Mesendoderm (in vitro differentiated cells): ENCODE data around the gene FIZ1.
"Not testable (repeated sequence)": the region's sequence is repeated elsewhere in the genome, so short reads cannot be mapped to it uniquely, and the experiment has no call there.

Source experiments
- DNase-seq: peaks from one replicate; pipeline ENCODE4 v3.0.0; 2013
- H2AK5ac ChIP-seq: 2 replicates; pipeline ENCODE4 v1.6.1; 2013; ENCODE audit warnings: low read length, inconsistent platforms
- H2BK120ac ChIP-seq: 2 replicates; pipeline ENCODE4 v1.6.1; 2013; ENCODE audit warnings: low read depth, mild to moderate bottlenecking, low read length, moderate library complexity, mixed read lengths
- H2BK15ac ChIP-seq: replicated peaks from 2 replicates; pipeline ENCODE4 v1.6.1; 2013; ENCODE audit warnings: low read depth, mild to moderate bottlenecking, moderate library complexity
- H2BK5ac ChIP-seq: 2 replicates; pipeline ENCODE4 v1.6.1; 2013; ENCODE audit warnings: low read length, inconsistent platforms
- H3K18ac ChIP-seq: 2 replicates; pipeline ENCODE4 v1.6.1; 2013; ENCODE audit warnings: mild to moderate bottlenecking, low read length, mixed read lengths
- H3K23ac ChIP-seq: one replicate; pipeline ENCODE4 v1.6.1; 2013; ENCODE audit warnings: low read length
- H3K27ac ChIP-seq: 2 replicates; pipeline ENCODE4 v1.5.1; 2013; ENCODE audit warnings: low read depth, mild to moderate bottlenecking, inconsistent platforms, low read length, moderate library complexity
- H3K27me3 ChIP-seq: 2 replicates; pipeline ENCODE4 v1.6.1; 2013; ENCODE audit warnings: low read length, control low read depth, mild to moderate bottlenecking, inconsistent platforms; ENCODE audit not compliant: insufficient read depth, poor library complexity
- H3K36me3 ChIP-seq: 2 replicates; pipeline ENCODE4 v1.6.1; 2013; ENCODE audit warnings: low read length, inconsistent platforms; ENCODE audit not compliant: control insufficient read depth, insufficient read depth
- H3K4ac ChIP-seq: one replicate; pipeline ENCODE4 v1.6.1; 2013; ENCODE audit warnings: low read depth, mild to moderate bottlenecking, low read length, moderate library complexity
- H3K4me1 ChIP-seq: 2 replicates; pipeline ENCODE4 v1.6.1; 2013; ENCODE audit warnings: low read depth, low read length, inconsistent platforms; ENCODE audit not compliant: control insufficient read depth
- H3K4me2 ChIP-seq: 2 replicates; pipeline ENCODE4 v1.6.1; 2013; ENCODE audit warnings: low read length
- H3K4me3 ChIP-seq: 2 replicates; pipeline ENCODE4 v1.5.1; 2013; ENCODE audit warnings: mild to moderate bottlenecking, low read length
- H3K56ac ChIP-seq: one replicate; pipeline ENCODE4 v1.6.1; 2013; ENCODE audit warnings: low read length
- H3K79me1 ChIP-seq: 2 replicates; pipeline ENCODE4 v1.6.1; 2013; ENCODE audit warnings: low read length, inconsistent platforms
- H3K79me2 ChIP-seq: 2 replicates; pipeline ENCODE4 v1.6.1; 2013; ENCODE audit warnings: mild to moderate bottlenecking, low read length; ENCODE audit not compliant: control insufficient read depth, insufficient read depth
- H3K9ac ChIP-seq: 2 replicates; pipeline ENCODE4 v1.6.1; 2013; ENCODE audit warnings: low read length, inconsistent platforms
- H4K5ac ChIP-seq: one replicate; pipeline ENCODE4 v1.6.1; 2013; ENCODE audit warnings: low read length
- H4K8ac ChIP-seq: one replicate; pipeline ENCODE4 v1.6.1; 2013; ENCODE audit warnings: low read depth, mild to moderate bottlenecking, control low read depth, low read length, moderate library complexity
- WGBS: extraction: QIAGEN DNeasy Blood & Tissue Kit; methylation state at CpG from one replicate; pipeline ENCODE4 v1.1.7; 2013; ENCODE audit warnings: low lambda C conversion rate, missing lambda C conversion rate; ENCODE audit not compliant: insufficient coverage; ENCODE audit errors: extremely low coverage; 5-methylcytosine and 5-hydroxymethylcytosine counted together

FIZ1 gene

DNA sequence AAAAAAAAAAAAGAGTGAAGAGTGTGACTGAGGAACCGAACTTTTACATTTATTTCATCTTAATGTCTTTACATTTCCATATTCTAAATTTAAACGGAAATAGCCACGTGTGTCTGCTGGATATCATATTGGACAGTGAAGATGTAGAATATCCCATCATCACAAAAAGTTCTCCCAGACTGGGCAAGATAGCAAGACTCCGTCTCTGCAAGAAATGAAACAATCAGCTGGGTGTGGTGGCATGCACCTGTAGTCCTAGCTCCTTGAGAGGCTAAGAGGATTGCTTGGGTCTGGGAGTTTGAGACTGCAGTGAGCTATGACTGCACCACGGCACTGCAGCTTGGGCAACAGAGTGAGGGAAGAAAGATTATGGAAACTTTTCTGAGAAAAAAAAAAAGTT is 22.6 kb downstream of the FIZ1 start:
- Histone ChIP-seq H3K36me3 (peaks cover 7% of the 10 kb centered on the region), H4K5ac (no peak overlapping the region), H3K4me1 (no peaks in the 10 kb centered on the region), H3K4me3 (no peak overlapping the region), H3K23ac (no peak overlapping the region), H3K27ac (no peak overlapping the region), H3K9ac (no peak overlapping the region), H3K4ac (no peak overlapping the region), H2AK5ac (no peak overlapping the region), H3K27me3 (no peaks in the 10 kb centered on the region), H3K79me2 (peaks cover 8% of the 10 kb centered on the region), H2BK5ac (no peak overlapping the region), H3K79me1 (peaks cover 4% of the 10 kb centered on the region), H3K18ac (no peak overlapping the region), H3K4me2 (no peak overlapping the region), H2BK15ac (no peak overlapping the region), H2BK120ac (no peak overlapping the region), H3K56ac (no peak overlapping the region), H4K8ac (no peak overlapping the region)
- no peak for DNase-seq
- WGBS: no CpG with 5 or more reads among the region's 5 CpGs

DNA sequence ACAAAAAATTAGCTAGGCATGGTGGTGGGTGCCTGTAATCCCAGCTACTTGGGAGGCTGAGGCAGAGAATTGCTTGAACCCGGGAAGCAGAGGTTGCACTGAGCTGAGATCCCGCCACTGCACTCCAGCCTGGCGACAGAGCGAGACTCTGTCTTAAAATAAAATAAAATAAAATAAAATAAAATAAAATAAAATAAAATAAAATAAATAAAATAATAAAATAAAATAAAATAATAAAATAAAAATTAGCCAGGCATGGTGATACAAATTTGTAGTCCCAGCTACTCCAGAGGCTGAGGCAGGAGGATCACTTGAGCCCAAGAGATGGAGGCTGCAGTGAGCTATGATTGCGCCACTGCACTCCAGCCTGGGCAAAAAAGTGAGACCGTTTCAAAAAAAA is 25.4 kb downstream of the FIZ1 start:
- not testable (repeated sequence) for H3K4me2 ChIP-seq, H4K8ac ChIP-seq

DNA sequence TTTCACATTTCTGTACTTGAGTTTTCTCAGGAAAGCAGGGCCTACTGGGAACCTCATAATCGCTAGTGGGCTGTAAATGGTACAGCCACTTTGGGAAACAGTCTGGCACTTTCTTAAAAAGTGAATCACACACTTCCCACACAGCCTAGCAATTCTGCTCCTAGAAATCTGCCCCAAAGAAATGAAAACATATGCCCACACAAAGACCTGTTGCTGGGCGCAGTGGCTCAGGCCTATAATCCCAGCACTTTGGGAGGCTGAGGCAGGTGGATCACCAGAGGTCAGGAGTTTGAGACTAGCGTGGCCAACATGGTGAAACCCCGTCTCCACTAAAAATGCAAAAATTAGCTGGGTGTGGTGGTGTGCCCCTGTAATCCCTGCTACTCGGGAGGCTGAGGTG is 29.8 kb downstream of the FIZ1 start:
- not testable (repeated sequence) for H3K4me3 ChIP-seq, H2BK15ac ChIP-seq, H3K27me3 ChIP-seq, H2BK5ac ChIP-seq, H2AK5ac ChIP-seq, H3K23ac ChIP-seq, H3K79me1 ChIP-seq, H3K27ac ChIP-seq, H3K4me1 ChIP-seq, H3K9ac ChIP-seq, H3K4ac ChIP-seq, H3K18ac ChIP-seq, H3K4me2 ChIP-seq, H4K5ac ChIP-seq, H3K79me2 ChIP-seq, H3K56ac ChIP-seq, H3K36me3 ChIP-seq, DNase-seq, H4K8ac ChIP-seq, H2BK120ac ChIP-seq
- WGBS: no CpG with 5 or more reads among the region's 5 CpGs

More for the DNA sequence above, 25.4 kb downstream of the FIZ1 start:
- H3K4me3 ChIP-seq, H3K4ac ChIP-seq, H3K4me1 ChIP-seq, H2BK5ac ChIP-seq, H3K9ac ChIP-seq, H4K5ac ChIP-seq, DNase-seq, H3K79me2 ChIP-seq, H3K27ac ChIP-seq, H3K56ac ChIP-seq, H2BK15ac ChIP-seq, H2AK5ac ChIP-seq, H3K27me3 ChIP-seq, H3K79me1 ChIP-seq, H3K36me3 ChIP-seq, H3K23ac ChIP-seq, H3K18ac ChIP-seq, H2BK120ac ChIP-seq: not testable (repeated sequence)
- no CpG with 5 or more reads among the region's 6 CpGs for WGBS

DNA sequence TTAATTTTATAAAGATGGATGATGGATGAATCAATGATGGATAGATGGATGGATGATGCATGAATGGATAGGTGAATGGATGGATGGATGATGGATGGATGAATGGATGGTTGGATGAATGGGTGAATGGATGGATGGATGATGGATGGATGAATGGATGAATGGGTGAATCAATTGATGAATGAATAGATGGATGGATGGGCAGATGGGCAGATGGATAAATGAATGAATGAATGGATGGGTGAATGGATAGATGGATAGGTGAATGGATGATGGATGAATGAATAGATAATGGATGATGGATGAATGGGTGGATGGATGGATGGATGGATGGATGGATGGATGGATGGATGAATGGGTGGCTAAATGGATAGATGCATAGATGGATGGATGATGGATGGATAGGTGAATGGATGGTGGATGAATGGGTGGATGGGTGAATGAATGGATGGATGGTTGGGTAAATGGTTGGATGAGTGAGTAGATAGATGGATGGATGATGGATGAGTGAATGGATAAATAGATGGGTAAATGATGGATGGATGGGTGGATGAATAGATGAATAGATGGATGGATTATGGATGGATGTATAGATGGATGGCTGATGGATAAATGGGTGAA is 31.5 kb downstream of the FIZ1 start:
- H2BK120ac ChIP-seq: no peak overlapping the region
- H3K4me3 ChIP-seq: no peak overlapping the region
- H3K79me2 ChIP-seq: no peaks in the 10 kb centered on the region
- no peak overlapping the region for H3K27ac ChIP-seq
- no peak overlapping the region for H3K18ac ChIP-seq
- no peak overlapping the region for H3K4me2 ChIP-seq
- H4K5ac ChIP-seq: no peak overlapping the region
- no peaks in the 10 kb centered on the region for H3K27me3 ChIP-seq
- no peak overlapping the region for H3K56ac ChIP-seq
- no peak overlapping the region for H2AK5ac ChIP-seq
- no peaks in the 10 kb centered on the region for H3K36me3 ChIP-seq
- H3K4me1 ChIP-seq: no peaks in the 10 kb centered on the region
- H3K23ac ChIP-seq: no peak overlapping the region
- H3K4ac ChIP-seq: no peak overlapping the region
- H2BK15ac ChIP-seq: no peak overlapping the region
- no peak for DNase-seq
- H2BK5ac ChIP-seq: no peak overlapping the region
- H3K79me1 ChIP-seq: no peaks in the 10 kb centered on the region
- no peak overlapping the region for H3K9ac ChIP-seq
- H4K8ac ChIP-seq: no peak overlapping the region

DNA sequence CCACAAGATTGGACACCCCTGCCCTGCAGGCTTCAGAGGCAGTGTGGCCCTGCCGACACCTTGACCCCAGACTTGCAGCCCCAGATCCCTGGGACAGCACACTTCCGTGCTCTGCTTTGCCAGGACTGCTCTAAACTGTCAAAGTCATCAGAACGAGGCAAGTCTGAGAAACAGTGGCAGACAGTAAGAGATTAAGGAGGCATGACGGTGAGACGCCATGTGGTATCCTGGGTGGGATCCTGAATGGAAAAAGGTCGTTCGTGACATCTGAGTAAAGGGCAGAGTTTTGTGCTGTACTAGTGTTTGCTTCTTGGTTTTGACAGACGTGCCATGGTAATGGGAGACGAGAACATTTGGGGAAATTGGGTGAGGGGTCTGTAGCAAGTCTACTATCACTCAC is 32.5 kb downstream of the FIZ1 start:
- Histone ChIP-seq H2BK5ac (no peak overlapping the region), H3K4me2 (no peak overlapping the region), H3K36me3 (no peaks in the 10 kb centered on the region), H3K79me2 (no peaks in the 10 kb centered on the region), H3K4me1 (no peaks in the 10 kb centered on the region), H3K56ac (no peak overlapping the region), H2AK5ac (no peak overlapping the region), H2BK15ac (no peak overlapping the region), H4K8ac (no peak overlapping the region), H3K27me3 (no peaks in the 10 kb centered on the region), H3K4ac (no peak overlapping the region), H3K4me3 (no peak overlapping the region), H3K9ac (no peak overlapping the region), H4K5ac (no peak overlapping the region), H2BK120ac (no peak overlapping the region), H3K23ac (no peak overlapping the region), H3K18ac (no peak overlapping the region), H3K27ac (no peak overlapping the region), H3K79me1 (no peaks in the 10 kb centered on the region)
- no peak for DNase-seq
- no CpG with 5 or more reads among the region's 9 CpGs for WGBS

DNA sequence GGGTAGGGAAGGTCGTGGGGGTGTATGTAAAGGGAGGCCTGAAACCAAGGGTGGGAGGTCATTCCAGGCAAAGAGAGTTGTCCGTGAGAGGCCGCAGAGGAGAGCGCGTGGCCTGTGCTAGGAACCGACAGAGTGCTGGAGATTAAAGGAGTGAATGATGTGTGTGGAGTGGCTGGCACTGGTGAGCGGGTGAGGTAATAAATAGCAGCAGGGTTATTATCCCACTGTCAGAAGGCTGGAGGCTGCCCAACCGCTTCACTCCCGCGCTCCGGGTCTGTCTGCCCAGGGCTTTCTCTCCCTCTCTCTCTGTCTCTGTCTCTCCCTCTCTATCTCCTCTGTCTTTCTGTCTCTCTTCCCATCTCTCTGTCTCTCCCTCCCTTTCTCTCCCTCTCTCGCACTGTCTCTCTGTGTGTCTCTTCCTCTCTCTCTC is 36.0 kb downstream of the FIZ1 start:
- H2AK5ac ChIP-seq: no peak overlapping the region
- no peak overlapping the region for H3K23ac ChIP-seq
- no peak overlapping the region for H3K9ac ChIP-seq
- H2BK120ac ChIP-seq: no peak overlapping the region
- no peak overlapping the region for H2BK15ac ChIP-seq
- no peak overlapping the region for H4K5ac ChIP-seq
- no peak overlapping the region for H3K4me3 ChIP-seq
- H3K79me2 ChIP-seq: no peaks in the 10 kb centered on the region
- no peak overlapping the region for H3K4me2 ChIP-seq
- no peaks in the 10 kb centered on the region for H3K79me1 ChIP-seq
- WGBS: no CpG with 5 or more reads among the region's 12 CpGs
- no peak overlapping the region for H3K27ac ChIP-seq
- no peaks in the 10 kb centered on the region for H3K27me3 ChIP-seq
- no peak overlapping the region for H4K8ac ChIP-seq
- no peak overlapping the region for H3K56ac ChIP-seq
- no peak overlapping the region for H3K18ac ChIP-seq
- H3K4ac ChIP-seq: no peak overlapping the region
- H3K36me3 ChIP-seq: no peaks in the 10 kb centered on the region
- no peak for DNase-seq
- no peak overlapping the region for H2BK5ac ChIP-seq
- H3K4me1 ChIP-seq: no peaks in the 10 kb centered on the region
